Testis (tissue), 2 donors: Measurements from ENCODE around the gene ZNF277.

Source experiments
- CTCF ChIP-seq, 3 experiments: fragments of 450-650 bp in 2 of 3; fragments of 200-600 bp in 1 of 3; sonication (generic) in 1 of 3; IDR thresholded peaks; one replicate each; pipeline ENCODE4 v1.5.1; 2016 to 2019; ENCODE audit warnings: antibody characterized with exemption in 3 of 3, mild to moderate bottlenecking in 2 of 3, moderate library complexity in 1 of 3
- POLR2A ChIP-seq: fragments of 450-650 bp; IDR thresholded peaks from one replicate; pipeline ENCODE4 v1.6.1; 2017; ENCODE audit warnings: antibody characterized with exemption, mild to moderate bottlenecking, moderate library complexity

GRCh38 chr7:112195717-112196116 is 10.8 kb upstream of the ZNF277 start:
- no peak for TF ChIP-seq CTCF (IDR thresholded peaks at IDR 0.05)
- no peak for TF ChIP-seq POLR2A
